IMR-90 (cell line): Measurements from ENCODE around the gene ZNF423.

ENCODE experiments used
- CTCF ChIP-seq: conservative IDR thresholded peaks from 2 replicates; pipeline ENCODE4 v1.5.1; 2012; ENCODE audit warnings: mild to moderate bottlenecking, low read depth, low read length, improper control_type of control experiment
- NFE2L2 ChIP-seq: fragments of 150-350 bp; IDR thresholded peaks from 2 replicates; pipeline ENCODE4 v1.6.1; 2016; ENCODE audit warnings: low read depth, mild to moderate bottlenecking, low read length
- POLR2A ChIP-seq: IDR thresholded peaks from 2 replicates; pipeline ENCODE4 v1.6.1; 2012; ENCODE audit warnings: mild to moderate bottlenecking, low read depth, low read length

GRCh38 chr16:49452578-49452977 lies 403.3 kb downstream of the ZNF423 start:
- TF ChIP-seq CTCF (no peak), POLR2A (no peak), NFE2L2 (no peak)
